Measurements from ENCODE around the gene NPC1.

GRCh38 chr18:23584019-23584983 lies 2.0 kb downstream of the NPC1 start:
- TF ChIP-seq CTCF (conservative IDR thresholded peaks at IDR 0.05 in 1 of 2, IDR thresholded peaks at IDR 0.05 in 1 of 2; ENCODE audit: low read depth in 1 of 2, low read length in 2 of 2) (no peak), EZH2 (IDR thresholded peaks at IDR 0.05; ENCODE audit: low read length, missing control alignments) (no peak)

All from fibroblast of lung (primary cell).